ENCODE data around the gene HOXB7.

The HOXB7 gene

GRCh38 chr17:48633266-48633677 is 22.5 kb upstream of the HOXB7 start:
- no peak overlapping the region for H3K9ac ChIP-seq (ENCODE audit: low read depth, low read length)
- H3K4me3 ChIP-seq (ENCODE audit: low read length) = no peak overlapping the region
- no peaks in the 10 kb centered on the region for H3K9me3 ChIP-seq (ENCODE audit: insufficient read depth, low read depth, low read length)
- H3K27ac ChIP-seq (ENCODE audit: low read depth, low read length) = no peak overlapping the region
- 0 out of 2 replicates have a peak, but pooled peaks cover 3% of the 10 kb centered on the region for H3K4me1 ChIP-seq (ENCODE audit: insufficient read depth, low read length)
- WGBS = 3% methylated on average over 35 of the region's 35 CpGs
- H3K36me3 ChIP-seq (ENCODE audit: insufficient read depth, low read length) = no peaks in the 10 kb centered on the region
- peaks cover 100% of the 10 kb centered on the region for H3K27me3 ChIP-seq (ENCODE audit: insufficient read depth, low read length)

- Histone ChIP-seq H3K36me3 (ENCODE audit: insufficient read depth, low read length) (no peaks in the 10 kb centered on the region), H3K9ac (ENCODE audit: low read depth, low read length) (no peak overlapping the region), H3K4me1 (ENCODE audit: insufficient read depth, low read length) (0 out of 2 replicates have a peak, but pooled peaks cover 3% of the 10 kb centered on the region), H3K9me3 (ENCODE audit: insufficient read depth, low read depth, low read length) (no peaks in the 10 kb centered on the region), H3K4me3 (ENCODE audit: low read length) (no peak overlapping the region), H3K27me3 (ENCODE audit: insufficient read depth, low read length) (peaks cover 100% of the 10 kb centered on the region), H3K27ac (ENCODE audit: low read depth, low read length) (no peak overlapping the region)
- WGBS = 13% methylated on average over 7 of the region's 7 CpGs
Measured at GRCh38 chr17:48632579-48633265, 21.9 kb upstream of the HOXB7 start.

GRCh38 chr17:48631693-48632578 is 21.1 kb upstream of the HOXB7 start:
- H3K9ac ChIP-seq (ENCODE audit: low read depth, low read length) = no peak overlapping the region
- H3K9me3 ChIP-seq (ENCODE audit: insufficient read depth, low read depth, low read length) = no peaks in the 10 kb centered on the region
- peaks cover 100% of the 10 kb centered on the region for H3K27me3 ChIP-seq (ENCODE audit: insufficient read depth, low read length)
- H3K4me1 ChIP-seq (ENCODE audit: insufficient read depth, low read length) = peaks cover 4% of the 10 kb centered on the region; the same call in 1 of the 2 replicates
- H3K4me3 ChIP-seq (ENCODE audit: low read length) = no peak overlapping the region
- no peak overlapping the region for H3K27ac ChIP-seq (ENCODE audit: low read depth, low read length)
- 10% methylated on average over 7 of the region's 7 CpGs for WGBS
- H3K36me3 ChIP-seq (ENCODE audit: insufficient read depth, low read length) = no peaks in the 10 kb centered on the region

GRCh38 chr17:48630925-48631692 is 20.3 kb upstream of the HOXB7 start:
- H3K27me3 ChIP-seq (ENCODE audit: insufficient read depth, low read length) = peaks cover 100% of the 10 kb centered on the region
- no peaks in the 10 kb centered on the region for H3K36me3 ChIP-seq (ENCODE audit: insufficient read depth, low read length)
- H3K9ac ChIP-seq (ENCODE audit: low read depth, low read length) = no peak overlapping the region
- H3K27ac ChIP-seq (ENCODE audit: low read depth, low read length) = no peak overlapping the region
- 26% methylated on average over 14 of the region's 15 CpGs for WGBS
- H3K4me3 ChIP-seq (ENCODE audit: low read length) = no peak overlapping the region
- no peaks in the 10 kb centered on the region for H3K9me3 ChIP-seq (ENCODE audit: insufficient read depth, low read depth, low read length)
- H3K4me1 ChIP-seq (ENCODE audit: insufficient read depth, low read length) = peaks cover 7% of the 10 kb centered on the region; the same call in 1 of the 2 replicates

- Histone ChIP-seq H3K4me3 (ENCODE audit: low read length) (no peak overlapping the region), H3K9me3 (ENCODE audit: insufficient read depth, low read depth, low read length) (no peaks in the 10 kb centered on the region), H3K27me3 (ENCODE audit: insufficient read depth, low read length) (peaks cover 100% of the 10 kb centered on the region), H3K9ac (ENCODE audit: low read depth, low read length) (no peak overlapping the region), H3K36me3 (ENCODE audit: insufficient read depth, low read length) (no peaks in the 10 kb centered on the region), H3K4me1 (ENCODE audit: insufficient read depth, low read length) (peaks cover 11% of the 10 kb centered on the region; the same call in 1 of the 2 replicates), H3K27ac (ENCODE audit: low read depth, low read length) (no peak overlapping the region)
- WGBS = 36% methylated on average over 13 of the region's 15 CpGs
Measured at GRCh38 chr17:48630009-48630924, 19.4 kb upstream of the HOXB7 start.

DNA sequence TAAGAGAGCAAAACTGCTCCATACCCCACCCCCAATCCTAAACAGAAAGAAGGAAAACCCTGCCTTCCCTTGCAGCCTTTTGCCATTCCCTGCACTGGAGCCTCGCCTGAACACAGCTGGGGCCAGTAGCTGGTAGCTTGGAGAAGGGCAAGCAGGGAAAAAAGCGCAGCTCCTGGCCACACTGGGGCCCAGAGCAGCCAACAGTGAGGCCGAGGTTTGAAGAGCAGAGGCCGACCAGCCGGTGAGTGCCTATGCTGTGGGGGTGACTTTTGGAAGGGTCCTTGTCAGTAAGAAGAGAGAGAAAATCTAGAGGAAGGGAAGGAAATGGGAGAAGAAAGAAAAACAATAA is 18.6 kb upstream of the HOXB7 start:
- peaks cover 100% of the 10 kb centered on the region for H3K27me3 ChIP-seq (ENCODE audit: insufficient read depth, low read length)
- no peaks in the 10 kb centered on the region for H3K36me3 ChIP-seq (ENCODE audit: insufficient read depth, low read length)
- H3K9ac ChIP-seq (ENCODE audit: low read depth, low read length) = no peak overlapping the region
- H3K9me3 ChIP-seq (ENCODE audit: insufficient read depth, low read depth, low read length) = no peaks in the 10 kb centered on the region
- WGBS = 14% methylated on average over 5 of the region's 5 CpGs
- no peak overlapping the region for H3K27ac ChIP-seq (ENCODE audit: low read depth, low read length)
- H3K4me1 ChIP-seq (ENCODE audit: insufficient read depth, low read length) = peaks cover 11% of the 10 kb centered on the region; the same call in 1 of the 2 replicates
- no peak overlapping the region for H3K4me3 ChIP-seq (ENCODE audit: low read length)

DNA sequence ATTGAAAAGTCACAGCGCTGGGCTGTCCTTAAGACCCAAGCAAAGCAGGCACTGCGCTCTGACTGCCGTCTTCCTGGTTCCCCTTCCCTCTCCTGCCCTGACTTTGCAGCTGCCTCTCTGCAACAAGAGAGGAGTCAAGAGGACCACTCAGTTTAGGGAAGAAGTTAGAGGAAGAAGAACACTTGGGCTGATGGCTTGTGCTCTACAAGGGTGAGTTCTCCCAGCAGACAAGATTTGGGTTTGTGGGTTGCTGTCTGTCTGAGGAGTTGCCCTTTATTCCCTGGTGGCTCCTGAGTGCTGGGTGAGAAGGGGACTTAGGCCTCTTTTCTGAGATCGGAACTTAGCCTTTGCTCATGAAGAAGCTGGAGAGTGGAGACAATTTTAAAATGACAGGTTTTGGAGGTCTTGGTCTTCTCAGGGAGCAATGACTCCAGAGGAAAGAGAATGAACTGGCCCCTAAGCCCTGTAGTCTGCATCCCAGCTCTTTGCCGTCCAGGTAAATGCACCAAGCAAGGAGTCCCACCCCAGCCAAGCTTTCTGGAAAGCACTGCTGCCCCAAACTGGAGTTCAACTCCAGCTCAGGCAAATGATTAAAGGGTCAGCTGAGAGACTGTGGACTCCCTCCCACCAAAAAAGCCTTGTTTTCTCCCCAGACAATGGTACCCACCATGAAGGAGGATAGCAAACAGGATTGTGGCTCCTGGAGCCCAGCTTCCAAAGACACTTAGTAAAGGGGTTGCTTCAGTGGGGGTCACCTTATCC is 18.0 kb upstream of the HOXB7 start:
- Histone ChIP-seq H3K27ac (ENCODE audit: low read depth, low read length) (no peak overlapping the region), H3K4me1 (ENCODE audit: insufficient read depth, low read length) (peaks cover 11% of the 10 kb centered on the region; the same call in 1 of the 2 replicates), H3K9ac (ENCODE audit: low read depth, low read length) (no peak overlapping the region), H3K9me3 (ENCODE audit: insufficient read depth, low read depth, low read length) (no peaks in the 10 kb centered on the region), H3K4me3 (ENCODE audit: low read length) (no peak overlapping the region), H3K36me3 (ENCODE audit: insufficient read depth, low read length) (no peaks in the 10 kb centered on the region), H3K27me3 (ENCODE audit: insufficient read depth, low read length) (peaks cover 100% of the 10 kb centered on the region)
- 20% methylated on average over 5 of the region's 5 CpGs for WGBS

- Histone ChIP-seq H3K9ac (ENCODE audit: low read depth, low read length) (no peak overlapping the region), H3K9me3 (ENCODE audit: insufficient read depth, low read depth, low read length) (no peaks in the 10 kb centered on the region), H3K27ac (ENCODE audit: low read depth, low read length) (no peak overlapping the region), H3K4me1 (ENCODE audit: insufficient read depth, low read length) (peaks cover 11% of the 10 kb centered on the region; the same call in 1 of the 2 replicates), H3K4me3 (ENCODE audit: low read length) (no peak overlapping the region), H3K27me3 (ENCODE audit: insufficient read depth, low read length) (peaks cover 100% of the 10 kb centered on the region), H3K36me3 (ENCODE audit: insufficient read depth, low read length) (no peaks in the 10 kb centered on the region)
- 12% methylated on average over 27 of the region's 27 CpGs for whole genome bisulfite sequencing
Measured at GRCh38 chr17:48627623-48628521, 17.1 kb upstream of the HOXB7 start.

GRCh38 chr17:48627118-48627597 is 16.3 kb upstream of the HOXB7 start:
- Histone ChIP-seq H3K9me3 (ENCODE audit: insufficient read depth, low read depth, low read length) (no peaks in the 10 kb centered on the region), H3K36me3 (ENCODE audit: insufficient read depth, low read length) (no peaks in the 10 kb centered on the region), H3K27me3 (ENCODE audit: insufficient read depth, low read length) (peaks cover 100% of the 10 kb centered on the region), H3K27ac (ENCODE audit: low read depth, low read length) (no peak overlapping the region), H3K9ac (ENCODE audit: low read depth, low read length) (no peak overlapping the region), H3K4me1 (ENCODE audit: insufficient read depth, low read length) (peaks cover 8% of the 10 kb centered on the region; the same call in 1 of the 2 replicates), H3K4me3 (ENCODE audit: low read length) (no peak overlapping the region)
- WGBS = 4% methylated on average over 4 of the region's 5 CpGs

Measured in HUES64 (cell line).